HCEC 1CT (cell line): ENCODE measurements around the gene EML4.
"Not testable (repeated sequence)": the region's sequence is repeated elsewhere in the genome, so short reads cannot be mapped to it uniquely, and the experiment has no call there.

Experiments
- DNase-seq: peaks from one replicate; pipeline ENCODE4 v3.0.0-alpha.2; 2017

EML4 gene

DNA sequence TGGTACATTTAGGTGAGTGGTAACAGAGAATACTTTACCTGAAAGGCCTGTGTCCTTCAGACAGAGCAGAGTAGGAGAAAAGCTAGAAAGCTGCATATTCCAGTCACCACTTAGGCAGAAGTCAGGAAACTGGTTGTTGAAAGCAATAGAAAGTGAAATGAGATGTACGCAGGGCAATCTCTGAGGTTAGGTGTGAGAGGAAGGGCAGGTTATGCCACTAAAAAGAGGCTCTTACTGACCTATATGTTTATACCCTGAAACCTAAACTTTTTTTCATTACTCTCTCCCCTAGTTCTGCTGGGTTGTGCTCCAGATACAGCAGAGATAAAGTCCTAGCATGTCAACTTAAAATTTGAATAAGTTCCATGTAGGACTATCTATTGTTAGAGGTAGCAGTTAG is 98.4 kb downstream of the EML4 start:
- no peak for DNase-seq

DNA sequence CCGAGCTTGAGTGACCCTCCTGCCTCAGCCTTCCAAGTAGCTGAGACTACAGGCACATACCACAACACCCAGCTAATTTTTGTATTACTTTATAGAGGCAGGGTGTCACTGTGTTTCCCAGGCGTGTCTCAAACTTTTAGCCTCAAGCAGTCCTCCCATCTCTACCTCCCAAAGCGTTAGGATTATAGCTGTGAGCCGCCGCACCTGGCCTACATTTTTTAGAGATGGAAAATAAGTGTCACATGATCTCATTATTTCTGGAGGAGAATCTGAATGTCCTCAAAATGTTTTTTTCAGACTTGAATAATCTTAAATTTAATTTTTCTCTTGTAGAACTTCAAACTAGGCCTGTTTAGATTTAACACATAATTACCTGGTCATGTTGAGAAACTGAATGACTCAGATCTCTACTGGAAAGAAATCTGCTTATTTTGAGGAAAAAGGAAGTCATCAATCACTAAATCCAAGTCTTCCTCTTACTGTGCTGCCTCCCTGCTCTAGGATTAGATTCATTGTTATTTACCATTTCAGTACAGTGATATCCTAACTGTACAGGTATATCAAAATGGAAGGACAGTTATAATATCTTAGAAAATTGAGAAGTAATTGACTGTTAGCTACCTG is 99.5 kb downstream of the EML4 start:
- DNase-seq = no peak

DNA sequence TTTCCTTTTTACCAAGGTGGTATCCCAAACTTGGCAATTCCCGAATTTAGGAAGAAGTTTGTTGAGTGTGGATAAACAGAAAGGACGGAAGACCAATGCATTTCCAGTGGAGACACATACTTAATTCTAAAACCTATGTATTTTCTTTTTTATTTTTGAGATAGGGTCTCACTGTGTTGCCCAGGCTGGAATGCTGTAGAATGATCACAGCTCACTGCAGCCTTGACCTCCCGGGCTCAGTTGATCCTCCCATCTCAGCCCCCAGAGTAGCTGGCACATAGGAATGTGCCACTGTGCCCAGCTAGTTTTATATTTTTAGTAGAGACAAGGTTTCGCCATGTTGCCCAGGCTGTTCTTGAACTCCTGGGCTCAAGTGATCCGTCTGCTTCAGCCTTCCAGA is 101.6 kb downstream of the EML4 start:
- DNase-seq = no peak

DNA sequence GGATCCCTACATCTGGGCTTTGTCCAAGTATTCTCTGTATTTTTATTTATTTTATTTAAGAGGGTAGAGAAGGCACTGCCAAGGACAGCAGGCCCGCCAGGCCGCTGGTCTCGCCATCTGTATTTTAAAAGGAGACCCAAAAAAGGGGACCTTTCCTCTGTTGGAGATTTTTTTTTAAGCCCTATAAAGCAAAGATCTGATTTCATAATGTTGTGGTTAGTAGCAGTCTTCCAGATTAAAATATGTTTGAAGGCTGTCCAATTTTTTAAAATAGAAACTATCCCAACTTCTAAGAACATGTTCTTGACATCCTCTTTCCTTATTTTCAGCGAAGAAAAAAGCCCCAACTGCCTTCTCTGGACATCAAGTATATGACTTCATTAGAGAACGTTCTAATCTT is 102.1 kb downstream of the EML4 start:
- DNase-seq = not testable (repeated sequence)

DNA sequence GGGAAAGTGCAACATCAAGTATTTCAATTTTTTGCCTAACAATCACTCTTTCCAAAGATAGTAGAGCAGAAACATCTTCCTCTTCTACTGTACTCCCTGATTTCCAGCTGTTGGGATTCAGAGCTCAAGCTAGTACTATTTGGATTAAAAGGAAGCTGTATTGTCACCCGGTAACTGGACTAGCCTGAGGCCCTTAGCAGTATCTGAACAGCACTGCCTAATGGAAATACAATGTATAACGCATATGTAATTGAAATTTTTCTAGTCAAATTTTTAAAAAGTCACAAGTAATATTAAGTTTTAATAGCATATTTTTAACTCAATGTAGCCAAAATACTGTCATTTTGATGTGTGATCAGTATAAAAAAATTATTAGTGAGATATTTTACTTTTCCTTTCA is 105.7 kb downstream of the EML4 start:
- DNase-seq = no peak

DNA sequence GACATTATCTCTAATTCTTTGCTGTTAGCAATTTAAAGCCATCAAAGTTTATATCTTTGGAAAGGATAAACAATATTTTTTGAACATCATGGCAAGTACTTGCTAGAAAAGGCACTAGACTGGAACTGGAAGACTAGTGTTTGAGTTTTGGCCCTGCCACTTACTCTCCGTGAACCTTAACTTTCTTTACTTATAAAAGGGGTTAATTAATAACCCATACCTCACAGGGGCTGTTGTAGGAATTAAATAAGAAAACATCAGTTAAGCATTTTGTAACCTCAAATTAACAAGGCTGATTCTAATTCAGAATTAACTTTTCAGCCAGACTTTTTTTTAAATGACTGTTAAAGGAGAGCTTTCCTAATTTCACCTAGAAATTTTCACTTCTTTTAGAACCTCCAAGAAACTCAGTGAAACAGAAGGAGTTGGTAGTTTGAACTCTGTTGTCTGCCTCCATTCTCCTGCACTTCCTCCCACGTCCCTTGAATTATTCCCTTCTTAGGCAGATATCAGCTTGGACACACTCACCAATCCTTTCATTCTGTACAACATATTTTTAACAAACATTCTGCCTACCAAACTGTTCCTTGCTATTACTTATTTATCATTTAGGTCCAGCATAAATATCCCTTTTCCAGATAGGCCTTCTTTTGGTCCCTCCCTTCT is 112.4 kb downstream of the EML4 start:
- no peak for DNase-seq

DNA sequence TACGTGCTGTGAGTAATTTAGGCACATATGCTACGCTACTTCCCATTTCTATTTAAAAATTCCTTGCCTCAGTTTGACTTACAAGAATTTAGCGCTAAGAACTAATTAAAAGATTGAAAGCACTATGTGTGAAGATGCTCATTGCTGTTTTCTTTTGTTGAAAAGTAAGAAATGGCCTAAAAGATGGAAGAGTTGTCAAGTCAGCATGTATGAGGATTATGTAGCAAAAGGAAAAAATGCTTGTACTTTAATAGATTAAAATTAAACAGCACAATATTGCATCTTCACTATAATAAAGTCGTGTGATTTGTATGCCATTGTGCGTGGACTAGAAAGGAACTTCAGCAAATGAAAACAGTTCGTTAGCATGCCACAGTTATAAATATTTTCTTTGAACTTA is 114.9 kb downstream of the EML4 start:
- no peak for DNase-seq

DNA sequence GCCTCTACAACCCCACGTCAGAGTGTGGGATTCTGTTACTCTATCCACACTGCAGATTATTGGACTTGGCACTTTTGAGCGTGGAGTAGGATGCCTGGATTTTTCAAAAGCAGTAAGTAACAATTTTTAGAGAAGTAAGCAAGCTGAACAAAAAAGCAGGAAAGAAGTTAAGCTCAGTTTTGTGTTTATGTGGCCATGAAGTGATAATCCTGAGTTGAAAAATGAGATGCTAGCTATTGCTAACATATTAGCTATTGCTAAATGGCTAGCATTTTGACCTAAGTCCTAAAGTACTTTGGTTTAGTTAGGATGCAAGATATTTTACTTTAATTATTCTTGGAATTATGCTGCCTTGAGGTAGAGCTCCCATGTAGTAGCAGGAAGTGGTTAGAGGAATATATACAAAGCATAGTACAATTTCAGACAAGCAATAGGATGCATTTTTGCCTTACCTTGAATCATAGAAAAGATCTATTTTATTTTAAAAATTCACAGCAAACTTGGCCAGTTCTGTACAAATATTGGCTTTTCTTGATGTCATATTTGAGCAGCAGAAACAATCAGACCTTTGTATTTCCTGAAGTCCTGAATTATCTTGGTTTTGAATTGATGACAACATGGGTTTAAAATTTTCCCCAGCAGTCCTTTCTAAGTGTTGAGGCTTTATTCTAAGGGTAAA is 117.3 kb downstream of the EML4 start:
- DNase-seq = no peak

DNA sequence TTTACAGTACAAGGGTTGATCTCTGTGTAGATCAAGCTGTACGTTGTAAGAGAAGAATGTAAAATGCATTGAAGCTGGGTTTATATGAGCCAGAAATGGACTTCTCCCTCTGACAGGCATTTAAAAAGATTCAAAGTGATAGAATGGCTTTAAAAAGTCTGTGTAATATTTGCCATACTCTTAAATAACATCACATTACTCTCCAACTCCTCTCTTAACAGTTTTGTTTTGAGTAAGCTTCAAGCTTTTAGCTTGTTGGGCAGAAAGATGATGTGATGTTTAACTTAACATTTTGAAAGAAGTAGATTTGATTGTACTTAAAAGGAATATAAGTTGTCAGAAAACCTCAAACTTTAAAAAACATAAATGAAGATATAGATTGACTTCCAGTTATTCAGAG is 119.7 kb downstream of the EML4 start:
- DNase-seq = no peak

DNA sequence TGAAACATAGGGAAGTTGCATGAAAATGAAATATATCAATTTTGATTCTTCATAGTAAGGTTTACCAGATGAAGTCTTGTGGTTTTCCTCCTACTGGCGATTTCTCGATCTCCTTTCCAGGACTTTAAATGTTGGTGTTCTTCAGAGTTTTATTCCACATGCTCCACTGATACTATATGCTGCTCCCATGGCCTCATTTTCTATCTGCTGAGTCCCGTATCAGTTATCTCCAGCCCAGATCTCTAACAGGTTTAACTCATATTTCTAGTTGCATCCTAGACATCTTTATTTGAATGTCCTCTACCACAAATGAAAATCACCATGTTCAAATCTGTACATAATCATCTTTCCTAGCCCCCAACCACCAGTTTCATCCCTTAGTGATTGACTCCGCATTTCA is 120.1 kb downstream of the EML4 start:
- DNase-seq = no peak

DNA sequence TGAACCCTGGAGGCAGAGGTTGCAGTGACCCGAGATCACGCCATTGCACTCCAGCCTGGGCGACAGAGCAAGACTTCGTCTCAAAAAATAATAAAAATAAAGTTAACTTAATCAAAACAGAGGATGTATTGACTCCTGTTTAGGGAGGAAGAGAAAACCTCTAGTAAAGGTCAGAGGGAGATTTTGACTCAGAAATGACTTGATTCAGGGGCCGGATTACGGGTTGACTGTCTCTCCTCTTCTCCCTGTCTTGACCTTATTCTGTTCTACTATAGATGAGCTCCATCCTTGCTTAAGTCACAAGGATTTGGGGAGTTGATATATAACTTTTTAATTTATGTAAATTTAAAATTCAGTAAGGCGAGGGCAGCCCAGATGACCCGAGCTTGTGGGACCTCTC is 120.9 kb downstream of the EML4 start:
- DNase-seq = no peak

DNA sequence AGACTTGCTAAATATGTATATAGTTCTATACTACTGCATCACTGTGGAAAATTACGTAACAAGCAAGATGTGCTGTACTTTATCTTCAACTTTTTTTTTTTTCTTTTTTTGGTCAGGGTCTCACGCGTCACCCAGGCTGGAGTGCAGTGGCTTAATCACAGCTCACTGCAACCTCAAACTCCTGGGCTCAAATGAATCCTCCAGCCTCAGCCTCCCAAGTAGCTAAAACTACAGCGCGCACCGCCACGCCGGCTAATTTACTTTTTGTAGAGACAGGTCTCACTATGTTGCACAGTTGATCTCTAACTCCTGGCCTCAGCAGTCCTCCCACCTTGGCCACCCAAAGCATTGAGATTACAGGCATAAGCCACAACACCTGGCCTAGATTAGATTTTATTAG is 123.9 kb downstream of the EML4 start:
- DNase-seq = no peak

DNA sequence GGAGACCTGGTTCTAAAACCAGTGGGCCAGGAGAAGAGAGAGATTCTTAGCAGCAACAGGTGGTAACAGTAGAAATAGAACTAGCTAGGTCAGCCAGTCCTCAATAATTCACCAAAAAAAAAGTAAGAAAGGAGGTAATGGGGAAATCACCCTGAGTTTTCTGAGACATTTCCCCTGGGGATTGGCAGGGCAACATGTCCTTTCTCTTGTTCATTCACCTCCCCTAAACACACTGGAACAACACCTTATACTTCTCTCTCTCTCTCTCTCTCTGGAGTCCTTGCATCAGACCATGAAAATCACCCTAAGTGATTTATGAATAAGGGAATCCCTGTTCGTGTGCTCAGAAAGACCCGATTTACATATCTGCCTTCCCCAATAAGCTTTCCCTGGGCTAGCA is 127.1 kb downstream of the EML4 start:
- no peak for DNase-seq

DNA sequence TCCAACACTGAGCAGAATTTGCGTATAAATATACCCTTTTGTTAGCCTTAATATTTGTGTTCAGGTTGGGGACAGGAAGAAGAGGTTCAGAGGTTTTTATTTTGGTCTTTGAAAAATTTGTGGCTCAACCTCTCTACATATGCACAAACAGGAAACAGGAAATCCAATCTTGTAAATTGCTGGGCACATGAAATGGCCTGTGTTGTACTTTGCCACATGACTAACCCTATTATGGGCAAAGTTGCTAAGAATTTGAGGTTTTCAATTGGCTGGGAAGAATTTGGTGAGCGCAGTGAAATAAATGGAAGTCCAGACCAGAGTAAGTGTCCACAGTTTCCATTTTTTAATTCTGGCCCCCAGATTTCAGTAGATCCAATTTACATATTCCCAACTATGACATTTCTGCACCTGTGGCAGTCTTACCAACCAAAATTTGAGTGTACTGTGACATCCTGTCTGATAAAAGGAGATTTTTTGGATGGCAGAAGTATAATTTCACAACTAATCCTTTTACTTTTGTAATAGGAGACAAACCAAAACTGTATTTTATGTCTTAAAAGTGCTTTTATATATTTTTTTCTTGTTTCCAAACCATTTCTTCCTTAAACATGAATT is 128.3 kb downstream of the EML4 start:
- peak; percentile 9 for DNase-seq

DNA sequence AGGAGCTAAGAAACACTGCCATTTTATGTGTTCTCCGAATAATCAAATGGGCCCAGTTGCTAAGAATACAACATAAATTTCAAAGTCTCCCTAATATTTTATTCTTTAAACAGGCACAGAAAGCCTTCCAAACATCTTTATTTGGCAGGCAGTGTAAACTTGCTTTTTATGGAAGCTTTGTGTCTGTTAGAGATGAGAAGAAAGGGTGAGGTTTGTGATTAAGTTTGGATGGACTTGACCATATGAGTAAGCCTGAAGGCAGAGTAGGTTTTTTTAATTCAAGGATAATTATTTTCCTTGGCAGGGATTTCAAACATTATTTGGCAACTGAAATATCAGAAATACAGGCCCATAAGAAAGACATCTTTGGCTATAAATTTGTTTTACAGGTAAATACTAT is 129.0 kb downstream of the EML4 start:
- DNase-seq = no peak

DNA sequence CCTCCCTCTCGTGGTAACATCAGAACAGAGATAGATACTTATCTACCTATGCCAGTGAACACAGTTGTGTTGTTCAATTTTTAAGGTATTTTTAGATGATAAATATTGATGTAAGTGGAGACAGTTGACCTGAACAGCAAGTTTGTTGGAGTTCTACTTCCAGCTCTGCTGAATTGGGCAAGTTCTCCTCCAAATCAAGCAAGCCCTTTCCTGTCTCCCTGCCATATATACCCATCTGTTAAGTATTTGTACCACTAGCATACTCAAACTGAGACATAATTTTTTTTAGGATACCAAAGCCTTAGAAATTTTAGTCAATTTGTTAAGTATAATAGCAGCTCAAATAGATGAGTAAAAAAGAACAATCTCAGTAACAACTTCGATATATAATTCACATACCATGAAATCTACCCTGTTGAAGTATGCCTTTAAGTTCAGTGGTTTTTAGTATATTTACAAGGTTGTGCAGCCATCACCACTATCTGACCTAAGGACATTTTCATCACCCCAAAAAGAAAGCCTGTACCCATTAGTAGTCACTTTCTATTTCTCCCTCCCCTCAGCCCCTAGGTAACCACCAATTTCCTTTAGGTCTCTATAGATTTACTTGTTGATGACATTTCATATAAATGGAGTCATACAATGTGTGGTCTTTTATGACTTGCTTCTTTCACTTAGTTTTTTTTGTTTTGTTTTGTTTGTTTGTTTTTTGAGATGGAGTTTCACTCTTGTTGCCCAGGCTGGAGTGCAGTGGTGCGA is 130.0 kb downstream of the EML4 start:
- no peak for DNase-seq

DNA sequence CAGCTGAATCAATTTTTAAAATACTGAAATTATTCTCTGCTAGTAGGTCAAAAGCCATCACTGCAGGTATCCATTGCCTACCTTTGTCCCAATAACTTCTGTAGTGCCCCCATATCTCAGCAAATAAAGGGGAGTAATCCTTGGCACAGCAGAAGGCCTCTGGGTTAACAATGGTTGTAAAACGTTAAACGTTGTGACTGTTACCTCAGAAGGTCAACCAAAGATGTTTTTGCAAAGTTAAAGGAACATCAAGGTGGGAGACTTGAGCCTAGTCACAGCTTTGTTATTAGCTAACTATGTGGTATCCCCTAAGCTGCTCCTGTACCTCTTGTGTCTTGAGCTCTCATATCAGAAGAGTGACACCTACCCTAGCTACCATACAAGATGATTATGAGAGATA is 131.4 kb downstream of the EML4 start:
- DNase-seq = no peak

DNA sequence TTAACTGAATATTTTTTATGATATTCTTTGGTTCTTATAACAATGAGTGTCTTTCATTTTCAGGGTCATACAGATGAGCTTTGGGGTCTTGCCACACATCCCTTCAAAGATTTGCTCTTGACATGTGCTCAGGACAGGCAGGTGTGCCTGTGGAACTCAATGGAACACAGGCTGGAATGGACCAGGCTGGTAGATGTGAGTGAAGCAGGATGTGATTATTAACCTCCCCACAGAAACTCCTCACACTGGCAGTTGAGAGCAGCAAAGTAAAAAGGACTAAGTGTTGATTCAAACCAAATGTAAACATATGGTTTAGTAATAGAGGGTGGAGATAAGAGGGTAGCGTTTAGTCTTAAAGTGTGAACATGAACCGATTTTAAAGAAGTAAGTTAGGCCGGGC is 134.1 kb downstream of the EML4 start:
- DNase-seq = no peak

DNA sequence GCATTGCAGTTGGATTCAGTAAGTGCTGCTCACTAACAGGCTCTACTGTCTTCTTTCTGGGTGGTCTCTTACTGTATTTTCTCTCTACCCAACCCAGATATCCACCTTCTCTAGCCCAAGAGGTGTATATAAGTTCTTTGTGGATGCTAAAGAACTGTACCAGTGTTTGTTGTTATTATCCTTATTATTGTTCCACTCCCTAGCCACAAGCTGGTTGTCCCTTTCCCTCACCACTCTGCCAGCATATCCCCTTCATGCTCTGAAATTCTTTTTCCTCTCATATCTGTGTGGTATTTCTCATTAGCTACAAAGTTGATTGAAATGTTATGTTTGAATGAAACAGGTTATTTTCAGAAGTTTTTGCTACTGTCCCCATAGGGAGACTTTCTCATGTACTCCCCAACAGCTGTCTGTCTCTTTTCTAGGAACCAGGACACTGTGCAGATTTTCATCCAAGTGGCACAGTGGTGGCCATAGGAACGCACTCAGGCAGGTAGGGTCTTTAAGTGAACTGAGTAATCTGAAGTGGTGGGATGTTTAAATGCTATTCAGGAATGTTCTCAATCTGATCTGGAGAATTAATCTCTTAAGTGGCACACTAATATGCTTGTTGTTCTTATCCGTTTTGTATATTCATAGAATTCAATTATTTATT is 135.0 kb downstream of the EML4 start:
- no peak for DNase-seq

DNA sequence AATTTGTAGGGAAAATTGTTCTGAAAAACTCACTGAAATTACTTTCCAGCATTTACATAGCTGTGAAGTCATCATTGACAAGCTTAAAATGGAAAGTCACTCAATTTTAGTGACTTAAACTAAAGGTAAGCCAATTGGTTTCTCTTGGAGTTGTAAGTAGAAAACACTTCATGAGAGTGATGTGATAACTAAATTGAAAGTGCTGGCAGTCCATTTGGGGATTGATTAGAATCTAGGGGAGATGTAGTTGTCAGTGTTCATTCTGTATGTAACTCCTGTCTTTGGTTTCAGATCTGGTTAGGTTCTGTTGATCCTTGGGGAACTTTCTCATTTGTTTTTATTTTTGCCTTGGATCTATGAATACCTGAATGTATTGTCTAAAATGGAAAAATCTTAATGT is 138.0 kb downstream of the EML4 start:
- no peak for DNase-seq

DNA sequence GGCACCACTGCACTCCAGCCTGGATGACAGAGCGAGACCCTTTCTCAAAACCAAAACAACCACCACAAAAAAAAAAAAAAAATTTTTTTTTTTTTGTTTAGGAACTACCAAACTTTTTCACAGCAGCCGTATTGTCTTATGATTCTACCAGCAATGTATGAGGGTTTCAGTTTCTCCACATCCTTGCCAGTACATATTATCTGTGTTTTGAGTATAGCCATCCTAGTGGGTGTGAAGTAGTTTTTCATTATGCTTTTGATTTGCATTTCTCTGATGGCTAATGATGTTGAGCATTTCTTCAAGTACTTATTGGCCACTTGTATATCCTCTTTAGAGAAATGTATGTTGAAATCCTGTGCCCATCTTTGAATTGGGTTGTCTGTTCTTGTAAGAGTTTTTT is 140.2 kb downstream of the EML4 start:
- no peak for DNase-seq

DNA sequence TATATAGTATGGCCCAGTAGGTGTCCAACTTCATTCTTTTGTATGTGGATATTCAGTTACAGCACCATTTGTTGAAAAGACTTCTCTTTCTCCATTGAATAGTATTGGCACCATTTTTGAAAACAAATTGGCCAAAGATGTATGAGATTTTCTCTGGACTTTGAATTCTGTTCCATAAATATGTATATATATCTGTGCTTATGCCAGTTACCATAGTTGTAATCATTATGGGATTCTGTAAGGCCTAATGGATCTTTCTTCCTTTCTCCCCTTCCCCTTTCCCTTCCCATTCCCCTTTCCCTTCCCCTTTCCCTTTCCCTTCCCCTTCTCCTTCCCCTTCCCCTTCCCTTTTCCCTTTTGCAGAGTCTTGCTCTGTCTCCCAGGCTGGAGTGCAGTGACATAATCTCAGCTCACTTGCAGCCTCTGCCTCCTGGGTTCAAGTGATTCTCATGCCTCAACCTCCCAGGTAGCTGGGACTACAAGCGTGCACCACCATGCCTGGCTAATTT is 140.9 kb downstream of the EML4 start:
- DNase-seq = no peak

DNA sequence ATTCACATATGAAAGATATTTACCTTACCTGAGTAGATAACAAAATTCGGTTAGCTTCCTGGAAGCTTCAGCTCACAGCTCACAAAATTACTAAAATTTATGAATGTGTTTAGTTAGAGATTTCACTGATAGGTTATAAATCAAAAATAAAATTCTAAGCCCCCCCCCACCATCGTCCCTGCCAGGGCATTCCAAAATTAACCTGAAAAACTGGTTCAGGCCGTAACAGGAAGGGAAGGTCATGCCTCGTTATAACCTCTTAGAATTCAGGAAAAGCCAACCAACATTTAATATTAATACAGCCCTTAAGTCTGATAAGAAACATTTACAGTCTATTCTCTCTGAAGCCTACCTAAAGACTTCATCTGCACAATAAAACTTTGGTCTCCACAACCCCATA is 143.0 kb downstream of the EML4 start:
- DNase-seq = no peak
